Ovary (tissue), 3 donors: ENCODE results near the gene GBX1.

Source experiments
- CTCF ChIP-seq, 3 donors: fragments of 450-650 bp in 2 of 3; fragments of 200-600 bp in 1 of 3; IDR thresholded peaks; one replicate each; pipeline versions ENCODE4 v1.5.1 to v1.8.0; 2016 to 2022; ENCODE audit warnings: antibody characterized with exemption in 3 of 3, mild to moderate bottlenecking in 1 of 3
- EP300 ChIP-seq: sonication (generic); formaldehyde crosslinking; IDR thresholded peaks from one replicate; pipeline ENCODE4 v1.6.1; 2017; ENCODE audit warnings: antibody characterized with exemption
- donor health status: DM: no; HTN: no; CAD: no.

- no peak for TF ChIP-seq CTCF (IDR thresholded peaks at IDR 0.05)
- TF ChIP-seq EP300, result no peak
Measured at GRCh38 chr7:151146761-151147160, 20.7 kb downstream of the GBX1 start.
